GM18505 (cell line): ENCODE results near the gene METTL5.

Source experiments
- ATAC-seq: cut with Tn5 transposase; IDR thresholded peaks from one replicate; pipeline ENCODE4 v1.9.1; 2021; ENCODE audit not compliant: unreplicated experiment
- POLR2A ChIP-seq: IDR thresholded peaks from 4 replicates; pipeline ENCODE4 v1.6.1; 2011; ENCODE audit warnings: borderline replicate concordance; ENCODE audit not compliant: insufficient read depth, insufficient read length; ENCODE audit errors: extremely low read depth

The METTL5 gene

GRCh38 chr2:169781249-169782013, 43.3 kb downstream of the METTL5 start:
- no peak for TF ChIP-seq POLR2A
- no peak for ATAC-seq

GRCh38 chr2:169778446-169778845, 46.3 kb downstream of the METTL5 start:
- TF ChIP-seq POLR2A: no peak
- ATAC-seq: no peak

DNA sequence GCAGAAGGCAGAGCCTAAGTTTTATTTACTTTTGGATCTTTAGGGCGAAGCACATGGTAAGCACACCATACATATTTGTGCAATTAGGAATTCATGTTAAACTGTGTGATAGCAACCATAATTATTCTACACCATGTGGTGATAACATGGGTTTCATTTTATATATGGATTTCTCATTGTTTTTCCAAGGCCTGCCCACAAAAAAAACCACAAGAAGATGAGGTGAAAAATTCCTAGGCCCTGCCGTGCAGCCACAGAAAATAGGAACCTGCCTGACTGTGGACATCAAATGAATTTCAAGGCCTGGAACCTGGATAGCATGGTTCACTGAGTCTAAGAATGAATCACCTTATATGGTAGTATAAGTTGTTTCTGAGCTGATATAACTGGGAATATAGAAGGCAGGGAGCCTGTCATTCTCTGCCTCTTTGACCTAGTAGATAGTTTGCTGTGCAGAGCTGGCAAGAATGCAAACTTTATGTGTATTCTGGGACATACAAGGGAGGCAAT, 48.4 kb downstream of the METTL5 start:
- no peak for ATAC-seq
- no peak for TF ChIP-seq POLR2A

- ATAC-seq: no peak
- no peak for TF ChIP-seq POLR2A
Measured at GRCh38 chr2:169775765-169776164, 48.9 kb downstream of the METTL5 start.

- ATAC-seq: no peak
- no peak for TF ChIP-seq POLR2A
Measured at GRCh38 chr2:169775354-169775753, 49.4 kb downstream of the METTL5 start.

DNA sequence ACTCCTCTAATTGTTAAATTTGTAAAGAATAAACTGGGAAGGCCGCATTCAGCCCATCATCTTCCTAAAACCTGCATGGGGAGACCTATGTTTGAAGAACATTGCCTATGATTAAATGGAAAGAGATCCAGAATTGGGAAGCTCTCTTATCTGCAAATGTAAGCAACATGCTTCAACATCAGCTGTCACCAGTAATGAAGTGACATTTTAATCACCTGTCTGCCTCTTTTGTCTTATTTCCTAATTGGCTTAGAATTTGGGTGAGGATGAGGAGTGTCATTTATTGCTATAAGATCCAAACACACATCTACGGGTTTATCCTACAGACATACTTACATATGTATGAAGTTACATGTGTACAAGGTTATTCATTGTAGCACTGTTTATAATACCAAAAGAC, 52.1 kb downstream of the METTL5 start:
- ATAC-seq: no peak
- TF ChIP-seq POLR2A: no peak

GRCh38 chr2:169771612-169772011, 53.1 kb downstream of the METTL5 start:
- no peak for ATAC-seq
- no peak for TF ChIP-seq POLR2A

- no peak for ATAC-seq
- TF ChIP-seq POLR2A: no peak
Measured at GRCh38 chr2:169771021-169771420, 53.7 kb downstream of the METTL5 start.

- ATAC-seq: no peak
- no peak for TF ChIP-seq POLR2A
Measured at GRCh38 chr2:169768262-169768995, 56.3 kb downstream of the METTL5 start.

DNA sequence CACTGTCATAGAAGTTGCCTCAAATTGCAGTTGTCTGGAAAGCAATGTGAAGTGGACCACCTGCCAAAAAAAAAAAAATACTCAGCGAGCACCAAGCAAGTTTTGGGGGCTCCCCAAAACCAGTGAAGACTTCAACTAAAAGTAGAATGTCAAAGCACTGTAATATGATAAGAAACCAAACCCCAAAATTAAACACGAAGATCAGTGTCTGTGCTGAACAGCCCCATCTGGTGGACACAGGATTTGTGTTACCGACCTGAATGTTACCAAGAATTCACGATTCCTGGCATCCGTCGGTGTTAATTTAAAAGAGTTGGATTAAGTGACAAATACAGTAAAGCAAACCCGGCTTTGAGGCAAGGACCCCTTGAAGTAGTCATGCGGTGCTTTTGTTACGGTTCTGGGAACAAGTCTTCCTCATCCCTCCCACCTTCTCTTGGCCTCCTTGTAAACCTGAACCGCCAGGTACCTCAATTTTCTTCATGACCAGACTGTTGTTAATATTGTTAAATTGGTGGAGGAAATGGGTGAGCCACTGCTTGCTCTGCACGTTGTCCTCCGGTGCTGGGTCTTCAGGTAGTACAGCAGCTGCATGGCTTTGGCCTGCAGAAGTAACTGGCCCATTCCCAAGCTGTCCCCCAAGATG, 57.3 kb downstream of the METTL5 start:
- no peak for ATAC-seq
- no peak for TF ChIP-seq POLR2A

- no peak for TF ChIP-seq POLR2A
- ATAC-seq: no peak
Measured at GRCh38 chr2:169765523-169765922, 59.2 kb downstream of the METTL5 start.

DNA sequence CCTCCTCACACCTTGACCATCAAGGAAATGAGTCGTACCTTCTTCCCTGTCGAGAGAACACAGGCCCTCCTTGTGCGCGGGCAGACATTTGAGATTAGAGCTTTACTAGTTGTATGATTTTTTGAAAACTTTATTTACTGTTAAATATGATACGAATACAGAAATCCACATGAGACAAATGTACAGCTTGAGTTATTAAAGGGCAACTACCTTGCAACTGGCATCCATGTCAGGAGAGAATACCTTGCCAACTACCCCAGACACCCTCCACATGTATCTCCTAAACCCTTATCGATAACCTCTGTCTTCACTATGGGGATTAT, 62.8 kb downstream of the METTL5 start:
- no peak for TF ChIP-seq POLR2A
- no peak for ATAC-seq
